ENCODE results near the gene ISOC2. TPM values are rescaled to one million over a fixed set of nuclear protein-coding genes. Genes with fewer than 3 reads are reported as not detected.
"Not testable (repeated sequence)": the region's sequence is repeated elsewhere in the genome, so short reads cannot be mapped to it uniquely, and the experiment has no call there.

The ISOC2 gene
- polyA plus RNA-seq, 4 donors = 33.8 to 59.3 (median 42.8) TPM

GRCh38 chr19:55443824-55444480, 17.5 kb downstream of the ISOC2 start:
- no peak for DNase-seq (ENCODE audit: low read depth in 4 of 4, low spot score in 2 of 4)

- no peak for DNase-seq (ENCODE audit: low read depth in 4 of 4, low spot score in 2 of 4)
Observed at GRCh38 chr19:55443045-55443823, 18.2 kb downstream of the ISOC2 start, which contains the start of gene SHISA7. SHISA7 (minus strand) TSS chr19:55443300; CDS start chr19:55442863, 437 bp downstream.

- no peak for DNase-seq (ENCODE audit: low read depth in 4 of 4, low spot score in 2 of 4)
Observed at GRCh38 chr19:55442372-55442961, 19.0 kb downstream of the ISOC2 start.

- DNase-seq (ENCODE audit: low read depth in 4 of 4, low spot score in 2 of 4) = no peak
Observed at GRCh38 chr19:55441692-55442321, 19.6 kb downstream of the ISOC2 start.

- DNase-seq (ENCODE audit: low read depth in 4 of 4, low spot score in 2 of 4) = no peak
Observed at GRCh38 chr19:55441319-55441691, 20.1 kb downstream of the ISOC2 start.

GRCh38 chr19:55440411-55441105, 20.9 kb downstream of the ISOC2 start:
- DNase-seq (ENCODE audit: low read depth in 4 of 4, low spot score in 2 of 4) = no peak

- no peak for DNase-seq (ENCODE audit: low read depth in 4 of 4, low spot score in 2 of 4)
Observed at GRCh38 chr19:55439052-55439451, 22.4 kb downstream of the ISOC2 start.

- DNase-seq (ENCODE audit: low read depth in 4 of 4, low spot score in 2 of 4) = peak in 1 of 4 donors; percentile 65
Observed at GRCh38 chr19:55437410-55437809, 24.0 kb downstream of the ISOC2 start.

GRCh38 chr19:55436847-55437246, 24.6 kb downstream of the ISOC2 start:
- DNase-seq (ENCODE audit: low read depth in 4 of 4, low spot score in 2 of 4) = no peak

- DNase-seq (ENCODE audit: low read depth in 4 of 4, low spot score in 2 of 4) = no peak
Observed at GRCh38 chr19:55435020-55435419, 26.4 kb downstream of the ISOC2 start.

GRCh38 chr19:55434356-55434919, 27.0 kb downstream of the ISOC2 start:
- DNase-seq (ENCODE audit: low read depth in 4 of 4, low spot score in 2 of 4) = no peak

GRCh38 chr19:55433292-55433691, 28.1 kb downstream of the ISOC2 start:
- DNase-seq (ENCODE audit: low read depth in 4 of 4, low spot score in 2 of 4) = no peak

- DNase-seq (ENCODE audit: low read depth in 4 of 4, low spot score in 2 of 4) = no peak
Observed at GRCh38 chr19:55432241-55432959, 29.0 kb downstream of the ISOC2 start.

- DNase-seq (ENCODE audit: low read depth in 4 of 4, low spot score in 2 of 4) = no peak
Observed at GRCh38 chr19:55431183-55431582, 30.3 kb downstream of the ISOC2 start.

- no peak for DNase-seq (ENCODE audit: low read depth in 4 of 4, low spot score in 2 of 4)
Observed at GRCh38 chr19:55426042-55426441, 35.4 kb downstream of the ISOC2 start.

- DNase-seq (ENCODE audit: low read depth in 4 of 4, low spot score in 2 of 4) = no peak
Observed at GRCh38 chr19:55424518-55424917, 36.9 kb downstream of the ISOC2 start.

GRCh38 chr19:55423225-55424005, 38.0 kb downstream of the ISOC2 start:
- no peak for DNase-seq (ENCODE audit: low read depth in 4 of 4, low spot score in 2 of 4)

- DNase-seq (ENCODE audit: low read depth in 4 of 4, low spot score in 2 of 4) = not testable (repeated sequence)
Observed at GRCh38 chr19:55421281-55421680, 40.2 kb downstream of the ISOC2 start.
